OCI-LY1 (cell line): Measurements from ENCODE around the gene ADAMTS17.

ENCODE experiments used
- H2AFZ ChIP-seq: fragments of 200-600 bp; sonication (generic), shearing (Covaris generic); 2 replicates; pipeline ENCODE4 v1.6.0; 2014; ENCODE audit warnings: antibody characterized with exemption, mild to moderate bottlenecking, low read length
- H3F3A ChIP-seq: fragments of 200-600 bp; sonication (generic), shearing (Covaris generic); 2 replicates; pipeline ENCODE4 v1.6.0; 2014; ENCODE audit warnings: mild to moderate bottlenecking, antibody characterized with exemption, low read length, moderate library complexity; ENCODE audit not compliant: insufficient read depth
- H3K27ac ChIP-seq: fragments of 200-600 bp; sonication (generic); 2 replicates; pipeline ENCODE4 v1.5.1; 2014; ENCODE audit warnings: low read length, mixed run types, mild to moderate bottlenecking, low read depth; ENCODE audit not compliant: poor library complexity, severe bottlenecking
- H3K27me3 ChIP-seq: fragments of 200-600 bp; sonication (generic); 2 replicates; pipeline ENCODE4 v1.6.0; 2014; ENCODE audit warnings: antibody characterized with exemption, mild to moderate bottlenecking, low read length, moderate library complexity; ENCODE audit not compliant: insufficient read depth
- H3K36me3 ChIP-seq: fragments of 200-600 bp; sonication (generic); 2 replicates; pipeline ENCODE4 v1.6.1; 2014; ENCODE audit warnings: mild to moderate bottlenecking, antibody characterized with exemption, low read length, moderate library complexity, mixed read lengths; ENCODE audit not compliant: insufficient read depth
- H3K4me1 ChIP-seq: fragments of 200-600 bp; sonication (generic); 2 replicates; pipeline ENCODE4 v1.5.1; 2014; ENCODE audit warnings: mild to moderate bottlenecking, low read length, moderate library complexity; ENCODE audit not compliant: insufficient read depth, severe bottlenecking
- H3K4me2 ChIP-seq: fragments of 200-600 bp; sonication (generic), shearing (Covaris generic); 2 replicates; pipeline ENCODE4 v1.6.1; 2014; ENCODE audit warnings: low read length
- H3K4me3 ChIP-seq: fragments of 200-600 bp; sonication (generic); 2 replicates; pipeline ENCODE4 v1.5.1; 2014; ENCODE audit warnings: low read length, low read depth, mild to moderate bottlenecking, mixed read lengths; ENCODE audit not compliant: poor library complexity, severe bottlenecking
- H3K79me2 ChIP-seq: fragments of 200-600 bp; shearing (Covaris generic); 2 replicates; pipeline ENCODE4 v1.6.1; 2016; ENCODE audit warnings: mixed run types, low read length, mixed read lengths; ENCODE audit not compliant: insufficient read depth
- H3K9ac ChIP-seq: fragments of 200-600 bp; sonication (generic), shearing (Covaris generic); 2 replicates; pipeline ENCODE4 v1.6.1; 2014; ENCODE audit warnings: mild to moderate bottlenecking, low read length, mixed read lengths
- H3K9me2 ChIP-seq: fragments of 200-600 bp; sonication (generic), shearing (Covaris generic); 2 replicates; pipeline ENCODE4 v1.6.1; 2014; ENCODE audit warnings: low read depth, mild to moderate bottlenecking, low read length, mixed read lengths
- H3K9me3 ChIP-seq: fragments of 200-600 bp; shearing (Covaris generic); 2 replicates; pipeline ENCODE4 v1.6.1; 2014; ENCODE audit warnings: low read length, mixed read lengths
- H4K20me1 ChIP-seq: fragments of 200-600 bp; sonication (generic), shearing (Covaris generic); 2 replicates; pipeline ENCODE4 v1.6.0; 2016; ENCODE audit warnings: mild to moderate bottlenecking, low read length; ENCODE audit not compliant: insufficient read depth
- CTCF ChIP-seq: fragments of 200-600 bp; sonication (generic), shearing (Covaris generic); IDR thresholded peaks from 2 replicates; pipeline ENCODE4 v1.5.1; 2017; ENCODE audit warnings: mild to moderate bottlenecking, antibody characterized with exemption, low read length, moderate library complexity, mixed read lengths
- EZH2 ChIP-seq: fragments of 200-600 bp; sonication (generic), shearing (Covaris generic); IDR thresholded peaks from 2 replicates; pipeline ENCODE4 v1.8.0; 2017; ENCODE audit warnings: borderline replicate concordance, mixed run types, mild to moderate bottlenecking, antibody characterized with exemption, low read length, moderate library complexity, mixed read lengths

ADAMTS17 gene

GRCh38 chr15:100384108-100384410, 42.3 kb upstream of the ADAMTS17 start:
- Histone ChIP-seq H3F3A (no peaks in the 10 kb centered on the region), H3K4me1 (no peaks in the 10 kb centered on the region), H3K27ac (no peak overlapping the region), H4K20me1 (no peaks in the 10 kb centered on the region), H3K4me3 (no peak overlapping the region), H3K9me3 (0 out of 2 replicates have a peak, but pooled peaks cover 2% of the 10 kb centered on the region), H3K36me3 (no peaks in the 10 kb centered on the region), H3K79me2 (no peaks in the 10 kb centered on the region), H2AFZ (no peak overlapping the region), H3K9me2 (no peaks in the 10 kb centered on the region), H3K27me3 (no peaks in the 10 kb centered on the region), H3K4me2 (no peak overlapping the region), H3K9ac (no peak overlapping the region)
- TF ChIP-seq CTCF (no peak), EZH2 (no peak)

- H3K9ac ChIP-seq = no peak overlapping the region
- H3K9me3 ChIP-seq = 0 out of 2 replicates have a peak, but pooled peaks cover 2% of the 10 kb centered on the region
- H3K4me2 ChIP-seq = no peak overlapping the region
- H4K20me1 ChIP-seq = no peaks in the 10 kb centered on the region
- no peak for TF ChIP-seq EZH2
- peak; percentile 51; the same call in 1 of the 2 replicates for TF ChIP-seq CTCF
- no peak overlapping the region for H3K4me3 ChIP-seq
- H3K27ac ChIP-seq = no peak overlapping the region
- H2AFZ ChIP-seq = no peak overlapping the region
- H3K9me2 ChIP-seq = no peaks in the 10 kb centered on the region
- no peaks in the 10 kb centered on the region for H3K79me2 ChIP-seq
- no peaks in the 10 kb centered on the region for H3K27me3 ChIP-seq
- H3K36me3 ChIP-seq = no peaks in the 10 kb centered on the region
- H3K4me1 ChIP-seq = no peaks in the 10 kb centered on the region
- H3F3A ChIP-seq = no peaks in the 10 kb centered on the region
Observed at GRCh38 chr15:100383302-100384107, 41.7 kb upstream of the ADAMTS17 start.

GRCh38 chr15:100373942-100374341, 32.2 kb upstream of the ADAMTS17 start:
- TF ChIP-seq CTCF = no peak
- TF ChIP-seq EZH2 = no peak
- Histone ChIP-seq H3K4me2 (no peak overlapping the region), H3K27ac (no peak overlapping the region), H3K4me3 (no peak overlapping the region), H2AFZ (no peak overlapping the region), H3K9ac (no peak overlapping the region), H3K27me3 (no peaks in the 10 kb centered on the region), H3K9me2 (no peaks in the 10 kb centered on the region), H3K79me2 (no peaks in the 10 kb centered on the region), H4K20me1 (no peaks in the 10 kb centered on the region), H3K4me1 (no peaks in the 10 kb centered on the region), H3F3A (no peaks in the 10 kb centered on the region), H3K9me3 (no peaks in the 10 kb centered on the region), H3K36me3 (no peaks in the 10 kb centered on the region)
